HepG2 (cell line): Measurements from ENCODE around the gene TOM1L1. TPM values are rescaled to one million over a fixed set of nuclear protein-coding genes. Genes with fewer than 3 reads are reported as not detected.

ENCODE experiments used
- ATAC-seq: fragments of 200-7000 bp; cut with Tn5 transposase; 3 replicates; pipeline ENCODE4 v1.9.1; 2020; ENCODE audit warnings: mild to moderate bottlenecking, moderate library complexity
- BruUV-seq: library from RNA; stranded (reverse); fragments of 400-500 nt; replicated peaks from 2 replicates; lab custom pipeline; 2021; lab: Mats Ljungman, UMichigan
- CTCF ChIA-PET: fragments of 300-600 bp; formaldehyde crosslinking; extraction: SDS; loops from one replicate; lab custom pipeline; 2021; ENCODE audit warnings: low total read pairs, inconsistent platforms, low intra/inter-chr PET ratio; lab: Yijun Ruan, JAX
- POLR2A ChIA-PET: fragments of 350-600 bp; sonication (Branson Sonifier 250); formaldehyde crosslinking; loops from one replicate; lab custom pipeline; 2020; ENCODE audit warnings: antibody characterized with exemption, inconsistent platforms; lab: Yijun Ruan, JAX
- DNase-seq: peaks from one replicate; pipeline ENCODE4 v3.0.0-alpha.2; 2015; ENCODE audit warnings: low spot score
- FAIRE-seq: peaks from 3 replicates; lab custom pipeline; 2011; peaks lifted over from hg19 to GRCh38; lab: Jason Lieb, UNC
- H2AFZ ChIP-seq: one replicate; pipeline ENCODE4 v1.6.1; 2011; ENCODE audit warnings: low read length, inconsistent platforms
- H3K27ac ChIP-seq: fragments of 300-600 bp; 3 replicates; pipeline ENCODE4 v1.8.0; 2011; ENCODE audit warnings: mixed run types, mild to moderate bottlenecking, mixed read lengths, low read length, inconsistent platforms; ENCODE audit not compliant: insufficient read depth; ENCODE audit errors: extremely low read length
- H3K27me3 ChIP-seq, 2 experiments: fragments of 200-600 bp in 1 of 2; 2 replicates in 1 of 2; 3 replicates in 1 of 2; pipeline versions ENCODE4 v1.6.0 to v1.8.0; 2011; ENCODE audit warnings: low read length in 2 of 2, mild to moderate bottlenecking in 2 of 2, moderate library complexity in 2 of 2, inconsistent platforms in 1 of 2; ENCODE audit not compliant: insufficient read depth in 2 of 2, control insufficient read depth in 1 of 2
- H3K36me3 ChIP-seq, 2 experiments: fragments of 200-600 bp in 1 of 2; replicated peaks in 1 of 2; 2 replicates in 1 of 2; 3 replicates in 1 of 2; pipeline versions ENCODE4 v1.5.1 to v1.8.0; 2011; ENCODE audit warnings: low read length in 2 of 2, inconsistent platforms in 1 of 2; ENCODE audit not compliant: insufficient read depth in 2 of 2, control insufficient read depth in 1 of 2
- H3K4me1 ChIP-seq: 2 replicates; pipeline ENCODE4 v1.5.1; 2012; ENCODE audit warnings: low read length, inconsistent platforms; ENCODE audit not compliant: insufficient read depth
- H3K4me2 ChIP-seq: 2 replicates; pipeline ENCODE4 v1.6.0; 2011; ENCODE audit warnings: low read depth, low read length, inconsistent platforms
- H3K4me3 ChIP-seq, 3 experiments: fragments of 200-600 bp in 1 of 3; sonication (generic), shearing (Covaris generic) in 1 of 3; replicated peaks in 1 of 3; 2 replicates each; pipeline ENCODE4 v1.5.1; 2011 to 2016; ENCODE audit warnings: low read length in 3 of 3, inconsistent platforms in 2 of 3, low read depth in 2 of 3, mild to moderate bottlenecking in 2 of 3, control low read depth in 1 of 3, mixed read lengths in 1 of 3; ENCODE audit not compliant: insufficient read depth in 1 of 3
- H3K79me2 ChIP-seq: one replicate; pipeline ENCODE4 v1.6.1; 2011; ENCODE audit warnings: low read length, inconsistent platforms; ENCODE audit not compliant: insufficient read depth
- H3K9ac ChIP-seq: 2 replicates; pipeline ENCODE4 v1.6.0; 2011; ENCODE audit warnings: mild to moderate bottlenecking, low read depth, low read length, inconsistent platforms; ENCODE audit not compliant: insufficient read depth
- H3K9me3 ChIP-seq: 2 replicates; pipeline ENCODE4 v1.5.1; 2012; ENCODE audit warnings: mild to moderate bottlenecking, low read length
- H4K20me1 ChIP-seq: 2 replicates; pipeline ENCODE4 v1.6.0; 2011; ENCODE audit warnings: inconsistent platforms, mild to moderate bottlenecking, low read length, moderate library complexity; ENCODE audit not compliant: insufficient read depth
- JARID2 ChIP-seq: sonication (generic); formaldehyde crosslinking; IDR thresholded peaks from 2 replicates; pipeline ENCODE4 v1.8.1; 2023; ENCODE audit warnings: missing genetic modification reagents, inconsistent platforms; ENCODE audit not compliant: insufficient replicate concordance
- JDP2 ChIP-seq: sonication (generic); formaldehyde crosslinking; IDR thresholded peaks from 2 replicates; pipeline ENCODE4 v1.8.1; 2022; ENCODE audit warnings: missing genetic modification reagents, borderline replicate concordance
- PITX1 ChIP-seq: sonication (generic); formaldehyde crosslinking; IDR thresholded peaks from 2 replicates; pipeline ENCODE4 v1.5.1; 2020; ENCODE audit warnings: mild to moderate bottlenecking, missing genetic modification reagents
- SKIL ChIP-seq: sonication (generic); formaldehyde crosslinking; IDR thresholded peaks from 2 replicates; pipeline ENCODE4 v1.8.0; 2022; ENCODE audit warnings: missing genetic modification reagents, mild to moderate bottlenecking, moderate library complexity, borderline replicate concordance
- ZBTB42 ChIP-seq: sonication (generic); formaldehyde crosslinking; IDR thresholded peaks from 2 replicates; pipeline ENCODE4 v1.5.0; 2020; ENCODE audit warnings: mild to moderate bottlenecking, missing genetic modification reagents
- ZFP36 ChIP-seq: fragments of 150-350 bp; IDR thresholded peaks from 2 replicates; pipeline ENCODE4 v1.6.1; 2018; ENCODE audit warnings: borderline replicate concordance, low read length, low read depth; ENCODE audit not compliant: partially characterized antibody
- ZNF121 ChIP-seq: sonication (generic); formaldehyde crosslinking; IDR thresholded peaks from 2 replicates; pipeline ENCODE4 v1.5.0; 2020; ENCODE audit warnings: mild to moderate bottlenecking, missing genetic modification reagents
- ZNF253 ChIP-seq: sonication (generic); formaldehyde crosslinking; IDR thresholded peaks from 2 replicates; pipeline ENCODE4 v1.8.0; 2022; ENCODE audit warnings: mild to moderate bottlenecking, missing genetic modification reagents, borderline replicate concordance
- ZNF674 ChIP-seq: sonication (generic); formaldehyde crosslinking; IDR thresholded peaks from 2 replicates; pipeline ENCODE4 v1.5.0; 2020; ENCODE audit warnings: low read depth, mild to moderate bottlenecking, missing genetic modification reagents
- ZNF766 ChIP-seq: sonication (generic); formaldehyde crosslinking; IDR thresholded peaks from 2 replicates; pipeline ENCODE4 v1.5.0; 2020; ENCODE audit warnings: missing genetic modification reagents, borderline replicate concordance
- ZSCAN30 ChIP-seq: sonication (generic); formaldehyde crosslinking; IDR thresholded peaks from 2 replicates; pipeline ENCODE4 v1.5.0; 2020; ENCODE audit warnings: mild to moderate bottlenecking, missing genetic modification reagents
- WGBS: methylation state at CpG from one replicate; pipeline ENCODE4 v1.1.6; 2017; ENCODE audit warnings: low lambda C conversion rate; 5-methylcytosine and 5-hydroxymethylcytosine counted together
- in situ Hi-C: cut with HindIII; loops from 2 replicates; pipeline ENCODE4 v1.10.0; 2017; ENCODE audit warnings: low pct_unique_long_range_greater_than_20kb; ENCODE audit not compliant: extremely low pct_ligation_motif_present
- intact Hi-C: fragments of 100-400 bp; cut with micrococcal nuclease; formaldehyde crosslinking; loops from one replicate; pipeline ENCODE4 v1.10.0; 2022; ENCODE audit not compliant: unreplicated experiment
- polyA plus RNA-seq, 8 experiments: library from polyadenylated mRNA; depleted of rRNA in 3 of 8; stranded (reverse) in 7 of 8; unstranded in 1 of 8; fragments of >200 nt; fragmentation: Illumina TruSeq in 4 of 8; extraction: Trizol in 4 of 8; gene quantifications; 2 replicates each; pipeline versions ENCODE4 v1.2.1 to v1.2.3, GENCODE V29; 2011 to 2016; ENCODE audit warnings: low read depth in 4 of 8, missing spikeins in 1 of 8, mixed read lengths in 1 of 8; ENCODE audit not compliant: insufficient read depth in 1 of 8
- total RNA-seq, 5 experiments: library from RNA; depleted of rRNA; stranded (reverse); fragments of >200 nt; fragmentation: Illumina TruSeq; extraction: Trizol; gene quantifications; 2 replicates each; pipeline ENCODE4 v1.2.3, GENCODE V29; 2016; ENCODE audit warnings: low read depth in 1 of 5
- TF ChIP-seq, protein P1 (sequence below): sonication (generic); formaldehyde crosslinking; conservative IDR thresholded peaks from 2 replicates; pipeline ENCODE4 v1.4.0; 2020; ENCODE audit warnings: missing genetic modification reagents

Gene TOM1L1
- total and polyA plus RNA-seq, 2 of the 13 experiments (the other 11 are each of a cell fraction or from before 2014, with no cell fraction given), result 45.3 to 51.3 TPM

- 40% methylated on average over 3 of the region's 3 CpGs for WGBS
Measured at GRCh38 chr17:54882950-54883349, 17.7 kb upstream of the TOM1L1 start.

More at GRCh38 chr17:54882950-54883349, 17.7 kb upstream of the TOM1L1 start:
- POLR2A ChIA-PET, result no interaction called here
- no peak for TF ChIP-seq ZNF121 (CRISPR knock-in tag)
- no peak for TF ChIP-seq ZBTB42 (CRISPR knock-in tag)
- TF ChIP-seq ZNF766, result no peak
- TF ChIP-seq ZNF674, result no peak
- TF ChIP-seq, protein P1, sequence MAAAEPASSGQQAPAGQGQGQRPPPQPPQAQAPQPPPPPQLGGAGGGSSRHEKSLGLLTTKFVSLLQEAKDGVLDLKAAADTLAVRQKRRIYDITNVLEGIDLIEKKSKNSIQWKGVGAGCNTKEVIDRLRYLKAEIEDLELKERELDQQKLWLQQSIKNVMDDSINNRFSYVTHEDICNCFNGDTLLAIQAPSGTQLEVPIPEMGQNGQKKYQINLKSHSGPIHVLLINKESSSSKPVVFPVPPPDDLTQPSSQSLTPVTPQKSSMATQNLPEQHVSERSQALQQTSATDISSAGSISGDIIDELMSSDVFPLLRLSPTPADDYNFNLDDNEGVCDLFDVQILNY (CRISPR knock-in tag), result no peak
- TF ChIP-seq ZNF253 (CRISPR knock-in tag), result no peak
- no peak for TF ChIP-seq ZFP36
- TF ChIP-seq PITX1, result no peak
- no peak for TF ChIP-seq ZSCAN30 (CRISPR knock-in tag)
- TF ChIP-seq JDP2 (CRISPR knock-in tag), result no peak
- no peak for TF ChIP-seq SKIL
- TF ChIP-seq JARID2 (CRISPR knock-in tag), result no peak
- H4K20me1 ChIP-seq, result no peaks in the 10 kb centered on the region
- H3K79me2 ChIP-seq, result no peaks in the 10 kb centered on the region
- no peak overlapping the region for H2AFZ ChIP-seq
- H3K4me2 ChIP-seq, result no peak overlapping the region
- no peaks in the 10 kb centered on the region for H3K9me3 ChIP-seq
- DNase-seq (no peak), FAIRE-seq (no peak), ATAC-seq (no peak)
- in situ Hi-C loops (loop anchor here (25.0 kb wide), 2 partner anchors 946 to 1846 kb away; no protein-coding TSS in a partner anchor), intact Hi-C loops (no loop called here)
- CTCF ChIA-PET, result no interaction called here
- no peaks in the 10 kb centered on the region for H3K36me3 ChIP-seq
- no peak overlapping the region for H3K9ac ChIP-seq
- no TSS peak for BruUV-seq
- H3K27me3 ChIP-seq, result no peaks in the 10 kb centered on the region; a peak in 1 of 5 replicates
- no peak overlapping the region for H3K27ac ChIP-seq
- H3K4me1 ChIP-seq, result no peaks in the 10 kb centered on the region
- H3K4me3 ChIP-seq, result no peak overlapping the region
